ENCODE results near the gene GNAI3. TPM values are rescaled to one million over a fixed set of nuclear protein-coding genes. Genes with fewer than 3 reads are reported as not detected.

The GNAI3 gene
- total RNA-seq, 2 donors from 2014 or later: 3.6 to 4.9 TPM

- peak; percentile 85 for ATAC-seq
- Histone ChIP-seq H3K9me3 (no peaks in the 10 kb centered on the region), H3K27me3 (no peaks in the 10 kb centered on the region), H3K27ac (peak within 1 kb of the TSS; percentile 71 to 83 (median 79)), H3K36me3 (replicated peaks in 1 of 2; ENCODE audit: insufficient read depth in 1 of 2, low read depth in 2 of 2) (no peaks in the 10 kb centered on the region), H3K4me1 (peaks cover 48% of the 10 kb centered on the region), H3K4me3 (peak within 1 kb of the TSS; percentile 0 to 24)
- DNase-seq: peak; percentile 83 to 92 (median 88)
- TF ChIP-seq POLR2A (IDR thresholded peaks at IDR 0.05) (peak; percentile 43 to 79 (median 79)), CTCF (IDR thresholded peaks at IDR 0.05) (peak in 2 of 7 experiments; percentile 8 to 25)
- intact Hi-C loops (cut with DNase I): no loop called here
- 0 to 4% methylated on average over 22 to 48 of the region's 54 CpGs for WGBS, 2 donors
Measured at GRCh38 chr1:109655615-109656519, 107.5 kb downstream of the GNAI3 start, which contains the start of gene GSTM4. Gene GSTM4, plus strand, starts transcription at chr1:109656099. Its CDS starts 291 bp downstream, at chr1:109656390.

GRCh38 chr1:109657395-109657794 is 109.0 kb downstream of the GNAI3 start:
- Histone ChIP-seq H3K36me3 (replicated peaks in 1 of 2; ENCODE audit: insufficient read depth in 1 of 2, low read depth in 2 of 2) (no peaks in the 10 kb centered on the region), H3K4me1 (peaks cover 48% of the 10 kb centered on the region), H3K4me3 (no peak overlapping the region), H3K9me3 (no peaks in the 10 kb centered on the region), H3K27ac (peak overlapping the region in 3 of 4 donors; percentile 76 to 83 (median 82)), H3K27me3 (no peaks in the 10 kb centered on the region)
- ATAC-seq (no peak), DNase-seq (no peak)
- 90% methylated on average over 3 to 4 of the region's 4 CpGs for WGBS, 2 donors
- intact Hi-C loops (cut with DNase I): no loop called here
- no peak for TF ChIP-seq POLR2A (IDR thresholded peaks at IDR 0.05)
- no peak for TF ChIP-seq CTCF (IDR thresholded peaks at IDR 0.05)

- no peak for DNase-seq
- Histone ChIP-seq H3K27ac (peak overlapping the region in 3 of 4 donors; percentile 58 to 83 (median 76)), H3K4me1 (peaks cover 48% of the 10 kb centered on the region), H3K27me3 (no peaks in the 10 kb centered on the region), H3K4me3 (no peak overlapping the region), H3K9me3 (no peaks in the 10 kb centered on the region), H3K36me3 (replicated peaks in 1 of 2; ENCODE audit: insufficient read depth in 1 of 2, low read depth in 2 of 2) (no peaks in the 10 kb centered on the region)
- ATAC-seq: no peak
- intact Hi-C loops (cut with DNase I): no loop called here
- WGBS, 2 donors: 75 to 83% methylated on average over 7 of the region's 7 CpGs
- no peak for TF ChIP-seq CTCF (IDR thresholded peaks at IDR 0.05)
- TF ChIP-seq POLR2A (IDR thresholded peaks at IDR 0.05): no peak
Measured at GRCh38 chr1:109657970-109658369, 109.6 kb downstream of the GNAI3 start.

- DNase-seq (no peak), ATAC-seq (no peak)
- Histone ChIP-seq H3K27me3 (no peaks in the 10 kb centered on the region), H3K9me3 (no peaks in the 10 kb centered on the region), H3K4me1 (peaks cover 44% of the 10 kb centered on the region), H3K27ac (peak overlapping the region; percentile 45 to 83 (median 67)), H3K36me3 (replicated peaks in 1 of 2; ENCODE audit: insufficient read depth in 1 of 2, low read depth in 2 of 2) (no peaks in the 10 kb centered on the region), H3K4me3 (no peak overlapping the region)
- intact Hi-C loops (cut with DNase I): no loop called here
- WGBS, 2 donors: 20 to 40% methylated on average over 3 of the region's 3 CpGs
- TF ChIP-seq CTCF (IDR thresholded peaks at IDR 0.05) (no peak), POLR2A (IDR thresholded peaks at IDR 0.05) (no peak)
Measured at GRCh38 chr1:109658533-109659042, 110.2 kb downstream of the GNAI3 start.

Data from body of pancreas (tissue), 4 donors.